ENCODE measurements around the gene NUP210.

DNA sequence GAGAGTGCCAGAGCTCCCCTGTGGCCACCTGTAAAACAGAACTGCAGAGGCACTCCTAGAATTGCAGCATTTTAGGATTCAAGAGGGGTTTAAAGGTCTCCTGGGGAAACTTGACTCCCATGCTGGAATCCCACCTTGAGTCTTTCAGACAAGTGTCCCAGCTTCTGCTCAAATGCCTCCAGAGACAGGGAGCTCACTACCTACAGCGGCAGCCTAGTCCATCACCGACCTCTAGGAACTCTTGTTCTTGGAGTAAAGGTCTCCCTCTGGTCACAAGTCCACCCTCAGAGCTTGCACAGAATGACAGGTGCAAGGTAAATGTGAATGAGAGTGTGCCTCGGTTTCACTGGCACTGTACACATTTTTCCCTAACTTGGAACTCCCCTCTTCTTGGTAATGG lies 72.0 kb downstream of the NUP210 start:
- TF ChIP-seq EZH2 (IDR thresholded peaks at IDR 0.05; ENCODE audit: borderline replicate concordance) (no peak), EZH2phosphoT487 (IDR thresholded peaks at IDR 0.05; ENCODE audit: low read depth, severe bottlenecking, unreplicated experiment) (no peak)
- TF ChIP-seq, protein P1, sequence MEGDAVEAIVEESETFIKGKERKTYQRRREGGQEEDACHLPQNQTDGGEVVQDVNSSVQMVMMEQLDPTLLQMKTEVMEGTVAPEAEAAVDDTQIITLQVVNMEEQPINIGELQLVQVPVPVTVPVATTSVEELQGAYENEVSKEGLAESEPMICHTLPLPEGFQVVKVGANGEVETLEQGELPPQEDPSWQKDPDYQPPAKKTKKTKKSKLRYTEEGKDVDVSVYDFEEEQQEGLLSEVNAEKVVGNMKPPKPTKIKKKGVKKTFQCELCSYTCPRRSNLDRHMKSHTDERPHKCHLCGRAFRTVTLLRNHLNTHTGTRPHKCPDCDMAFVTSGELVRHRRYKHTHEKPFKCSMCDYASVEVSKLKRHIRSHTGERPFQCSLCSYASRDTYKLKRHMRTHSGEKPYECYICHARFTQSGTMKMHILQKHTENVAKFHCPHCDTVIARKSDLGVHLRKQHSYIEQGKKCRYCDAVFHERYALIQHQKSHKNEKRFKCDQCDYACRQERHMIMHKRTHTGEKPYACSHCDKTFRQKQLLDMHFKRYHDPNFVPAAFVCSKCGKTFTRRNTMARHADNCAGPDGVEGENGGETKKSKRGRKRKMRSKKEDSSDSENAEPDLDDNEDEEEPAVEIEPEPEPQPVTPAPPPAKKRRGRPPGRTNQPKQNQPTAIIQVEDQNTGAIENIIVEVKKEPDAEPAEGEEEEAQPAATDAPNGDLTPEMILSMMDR (IDR thresholded peaks at IDR 0.05; ENCODE audit: poor library complexity): no peak
